Gastroesophageal sphincter (tissue), 4 donors: ENCODE results near the gene IL17A. TPM values are rescaled to one million over a fixed set of nuclear protein-coding genes. Genes with fewer than 3 reads are reported as not detected.
"Not testable (repeated sequence)": the region's sequence is repeated elsewhere in the genome, so short reads cannot be mapped to it uniquely, and the experiment has no call there.

Experiments used
- ATAC-seq: fragments of 150-250 bp; one replicate; pipeline ENCODE4 v1.9.1; 2016; ENCODE audit warnings: mild to moderate bottlenecking, moderate library complexity
- H3K27ac ChIP-seq, 4 donors: fragments of 200-600 bp; sonication (generic) in 3 of 4; 1 replicate in 3 of 4; 2 replicates in 1 of 4; pipeline ENCODE4 v1.5.1; 2016 to 2019
- H3K27me3 ChIP-seq: fragments of 200-600 bp; sonication (generic); one replicate; pipeline ENCODE4 v1.5.1; 2019
- H3K36me3 ChIP-seq, 2 donors: fragments of 200-600 bp; sonication (generic); one replicate each; pipeline ENCODE4 v1.5.1; 2019; ENCODE audit warnings: control low read depth in 1 of 2
- H3K4me1 ChIP-seq, 3 donors: fragments of 200-600 bp; sonication (generic); 1 replicate in 2 of 3; 2 replicates in 1 of 3; pipeline ENCODE4 v1.5.1; 2016 to 2019; ENCODE audit warnings: control low read depth in 2 of 3
- H3K4me3 ChIP-seq, 2 donors: fragments of 200-600 bp; sonication (generic); one replicate each; pipeline ENCODE4 v1.5.1; 2019; ENCODE audit warnings: mild to moderate bottlenecking in 1 of 2, moderate library complexity in 1 of 2
- H3K9me3 ChIP-seq, 3 donors: fragments of 200-600 bp; sonication (generic); one replicate each; pipeline ENCODE4 v1.5.1; 2017 to 2019; ENCODE audit warnings: control low read depth in 2 of 3
- EP300 ChIP-seq: sonication (generic); formaldehyde crosslinking; IDR thresholded peaks from one replicate; pipeline ENCODE4 v1.6.1; 2017; ENCODE audit warnings: antibody characterized with exemption, mild to moderate bottlenecking
- POLR2A ChIP-seq, 2 donors: fragments of 450-650 bp; IDR thresholded peaks; one replicate each; pipeline ENCODE4 v1.6.1; 2017; ENCODE audit warnings: antibody characterized with exemption in 2 of 2, mild to moderate bottlenecking in 2 of 2, moderate library complexity in 1 of 2
- POLR2AphosphoS5 ChIP-seq: sonication (generic); formaldehyde crosslinking; IDR thresholded peaks from one replicate; pipeline ENCODE4 v1.6.1; 2017; ENCODE audit warnings: antibody characterized with exemption
- WGBS, 2 donors: methylation state at CpG; one replicate each; pipeline ENCODE4 v1.1.5; 2018; ENCODE audit warnings: low coverage in 1 of 2; 5-methylcytosine and 5-hydroxymethylcytosine counted together
- total RNA-seq, 4 donors: library from RNA; depleted of rRNA; stranded (reverse); fragments of >200 nt; gene quantifications; one replicate each; pipeline ENCODE4 v1.1.0, GENCODE V29; 2016
- TF ChIP-seq, protein P1 (sequence below), 4 experiments: fragments of 200-600 bp in 2 of 4; fragments of 450-650 bp in 2 of 4; sonication (generic) in 1 of 4; IDR thresholded peaks; one replicate each; pipeline ENCODE4 v1.5.1; 2017 to 2019; ENCODE audit warnings: antibody characterized with exemption in 4 of 4, mild to moderate bottlenecking in 2 of 4, moderate library complexity in 2 of 4

IL17A gene
- total RNA-seq, 4 donors from 2014 or later = not detected

DNA sequence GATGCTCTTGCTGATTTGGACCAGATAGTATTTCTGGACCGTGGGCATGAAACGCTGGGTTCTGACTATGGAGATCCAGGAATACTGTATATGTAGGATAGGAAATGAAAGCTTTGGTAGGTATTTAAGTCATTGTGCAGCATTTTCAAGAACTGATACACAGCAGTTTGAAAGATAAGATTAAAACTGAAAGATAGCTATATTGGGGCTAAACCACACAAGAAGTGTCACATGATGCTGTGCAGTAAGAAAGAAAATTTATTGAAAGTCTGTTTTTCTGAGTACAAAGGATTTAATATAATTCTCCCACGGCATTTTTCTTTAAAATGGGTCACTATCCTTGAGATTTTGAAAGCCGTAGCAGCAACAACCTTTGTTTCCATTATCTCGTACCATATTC, 305 bp downstream of the IL17A start:
- H3K9me3 ChIP-seq = no peaks in the 10 kb centered on the region
- H3K27me3 ChIP-seq = no peaks in the 10 kb centered on the region
- ATAC-seq = no peak
- 92 to 94% methylated on average over 5 of the region's 5 CpGs for WGBS, 2 donors
- TF ChIP-seq, protein P1, sequence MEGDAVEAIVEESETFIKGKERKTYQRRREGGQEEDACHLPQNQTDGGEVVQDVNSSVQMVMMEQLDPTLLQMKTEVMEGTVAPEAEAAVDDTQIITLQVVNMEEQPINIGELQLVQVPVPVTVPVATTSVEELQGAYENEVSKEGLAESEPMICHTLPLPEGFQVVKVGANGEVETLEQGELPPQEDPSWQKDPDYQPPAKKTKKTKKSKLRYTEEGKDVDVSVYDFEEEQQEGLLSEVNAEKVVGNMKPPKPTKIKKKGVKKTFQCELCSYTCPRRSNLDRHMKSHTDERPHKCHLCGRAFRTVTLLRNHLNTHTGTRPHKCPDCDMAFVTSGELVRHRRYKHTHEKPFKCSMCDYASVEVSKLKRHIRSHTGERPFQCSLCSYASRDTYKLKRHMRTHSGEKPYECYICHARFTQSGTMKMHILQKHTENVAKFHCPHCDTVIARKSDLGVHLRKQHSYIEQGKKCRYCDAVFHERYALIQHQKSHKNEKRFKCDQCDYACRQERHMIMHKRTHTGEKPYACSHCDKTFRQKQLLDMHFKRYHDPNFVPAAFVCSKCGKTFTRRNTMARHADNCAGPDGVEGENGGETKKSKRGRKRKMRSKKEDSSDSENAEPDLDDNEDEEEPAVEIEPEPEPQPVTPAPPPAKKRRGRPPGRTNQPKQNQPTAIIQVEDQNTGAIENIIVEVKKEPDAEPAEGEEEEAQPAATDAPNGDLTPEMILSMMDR (IDR thresholded peaks at IDR 0.05) = no peak
- TF ChIP-seq EP300 = no peak
- TF ChIP-seq POLR2A (IDR thresholded peaks at IDR 0.05) = no peak
- no peak for TF ChIP-seq POLR2AphosphoS5
- H3K36me3 ChIP-seq = no peaks in the 10 kb centered on the region
- no peak overlapping the region for H3K27ac ChIP-seq
- no peaks in the 10 kb centered on the region for H3K4me1 ChIP-seq
- no peak overlapping the region for H3K4me3 ChIP-seq

DNA sequence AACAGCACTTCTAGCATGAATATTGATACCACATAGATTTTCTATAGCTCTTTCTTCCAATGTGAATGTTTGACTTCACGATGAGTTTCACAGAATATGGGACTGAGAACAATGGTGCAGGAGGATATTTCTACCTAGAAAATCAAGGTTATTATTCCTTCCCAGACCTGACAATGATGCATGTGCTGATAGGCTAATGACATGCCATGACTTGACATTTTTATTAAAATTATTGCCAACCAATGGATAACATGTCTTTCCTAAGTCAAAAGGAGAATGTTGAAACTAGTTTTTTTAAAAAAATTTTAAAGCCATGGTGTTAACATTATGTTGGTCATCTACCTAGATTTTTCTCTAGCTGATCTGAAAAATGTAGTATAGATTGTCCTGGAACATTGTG, 923 bp downstream of the IL17A start:
- TF ChIP-seq EP300 = no peak
- no peak for TF ChIP-seq POLR2A (IDR thresholded peaks at IDR 0.05)
- no peak for TF ChIP-seq POLR2AphosphoS5
- TF ChIP-seq, protein P1 (IDR thresholded peaks at IDR 0.05) = no peak
- WGBS, 2 donors = 92 to 100% methylated on average over 1 of the region's 1 CpG
- Histone ChIP-seq H3K27me3 (no peaks in the 10 kb centered on the region), H3K36me3 (no peaks in the 10 kb centered on the region), H3K9me3 (no peaks in the 10 kb centered on the region), H3K4me3 (no peak overlapping the region), H3K4me1 (no peaks in the 10 kb centered on the region), H3K27ac (no peak overlapping the region)
- ATAC-seq = no peak

DNA sequence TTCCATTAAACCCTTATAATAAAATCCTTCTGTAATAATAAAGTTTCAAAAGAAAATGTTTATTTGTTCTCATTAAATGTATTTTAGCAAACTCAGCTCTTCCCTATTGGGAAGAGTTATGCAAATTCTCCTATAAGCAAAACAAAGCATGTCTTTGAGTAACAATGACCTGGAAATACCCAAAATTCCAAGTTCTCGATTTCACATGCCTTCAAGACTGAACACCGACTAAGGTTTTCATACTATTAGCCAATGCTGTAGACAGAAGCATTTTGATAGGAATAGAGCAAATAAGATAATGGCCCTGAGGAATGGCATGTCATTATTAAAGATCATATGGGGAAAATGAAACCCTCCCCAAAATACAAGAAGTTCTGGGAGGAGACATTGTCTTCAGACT, 3.8 kb downstream of the IL17A start:
- Histone ChIP-seq H3K4me1 (no peaks in the 10 kb centered on the region), H3K4me3 (no peak overlapping the region), H3K27me3 (no peaks in the 10 kb centered on the region), H3K9me3 (no peaks in the 10 kb centered on the region), H3K27ac (no peak overlapping the region), H3K36me3 (no peaks in the 10 kb centered on the region)
- TF ChIP-seq, protein P1 (IDR thresholded peaks at IDR 0.05) = no peak
- TF ChIP-seq POLR2AphosphoS5 (no peak), EP300 (no peak), POLR2A (IDR thresholded peaks at IDR 0.05) (no peak)
- WGBS, 2 donors = 86 to 87% methylated on average over 2 of the region's 2 CpGs
- no peak for ATAC-seq

DNA sequence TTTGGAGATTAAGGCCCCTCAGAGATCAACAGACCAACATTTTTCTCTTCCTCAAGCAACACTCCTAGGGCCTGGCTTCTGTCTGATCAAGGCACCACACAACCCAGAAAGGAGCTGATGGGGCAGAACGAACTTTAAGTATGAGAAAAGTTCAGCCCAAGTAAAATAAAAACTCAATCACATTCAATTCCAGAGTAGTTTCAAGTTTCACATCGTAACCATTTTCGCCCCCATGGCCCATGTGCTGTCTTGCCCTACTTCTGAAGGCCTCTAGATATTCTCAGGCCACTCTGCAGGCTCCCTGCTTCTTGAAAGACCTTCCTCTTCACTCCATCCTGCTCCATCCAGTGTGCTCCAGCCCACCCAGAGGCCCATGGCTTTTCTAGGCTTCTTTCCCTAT, 4.2 kb downstream of the IL17A start:
- no peak overlapping the region for H3K27ac ChIP-seq
- H3K36me3 ChIP-seq = no peaks in the 10 kb centered on the region
- TF ChIP-seq POLR2AphosphoS5 (no peak), POLR2A (IDR thresholded peaks at IDR 0.05) (no peak), EP300 (no peak)
- TF ChIP-seq, protein P1 (IDR thresholded peaks at IDR 0.05) = no peak
- H3K4me3 ChIP-seq = no peak overlapping the region
- H3K27me3 ChIP-seq = no peaks in the 10 kb centered on the region
- no peak for ATAC-seq
- 49 to 90% methylated on average over 3 of the region's 3 CpGs for WGBS, 2 donors
- no peaks in the 10 kb centered on the region for H3K4me1 ChIP-seq
- no peaks in the 10 kb centered on the region for H3K9me3 ChIP-seq

GRCh38 chr6:52191824-52192223, 5.6 kb downstream of the IL17A start:
- H3K4me1 ChIP-seq = no peaks in the 10 kb centered on the region
- no peaks in the 10 kb centered on the region for H3K27me3 ChIP-seq
- ATAC-seq = no peak
- H3K4me3 ChIP-seq = no peak overlapping the region
- no peak for TF ChIP-seq EP300
- 50 to 100% methylated on average over 1 to 3 of the region's 3 CpGs for WGBS, 2 donors
- H3K36me3 ChIP-seq = no peaks in the 10 kb centered on the region
- no peak overlapping the region for H3K27ac ChIP-seq
- H3K9me3 ChIP-seq = no peaks in the 10 kb centered on the region

DNA sequence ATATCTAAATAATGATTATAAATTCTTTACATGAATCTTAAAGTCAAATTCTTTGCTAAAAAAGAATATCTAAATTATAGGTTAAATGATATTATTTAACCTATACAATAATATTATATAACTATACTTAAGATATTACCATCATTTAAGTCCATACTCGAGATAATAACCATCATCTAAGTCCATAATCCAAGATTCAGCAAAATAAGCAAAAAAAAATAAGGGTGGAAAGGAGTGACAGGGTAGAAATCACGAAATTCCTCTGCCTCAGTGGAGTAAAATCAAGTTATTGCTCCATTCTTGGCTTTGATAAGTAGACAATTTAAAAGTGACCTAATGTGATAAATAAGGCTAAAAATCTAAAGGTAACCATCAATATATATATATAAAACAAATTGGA, 9.7 kb downstream of the IL17A start:
- Histone ChIP-seq H3K9me3 (peaks cover 0 to 19% (median 0%) of the 10 kb centered on the region in 3 donors), H3K4me3 (no peak overlapping the region), H3K27me3 (no peaks in the 10 kb centered on the region), H3K27ac (no peak overlapping the region), H3K36me3 (no peaks in the 10 kb centered on the region), H3K4me1 (no peaks in the 10 kb centered on the region)
- WGBS, 2 donors = 32 to 44% methylated on average over 2 of the region's 2 CpGs
- TF ChIP-seq POLR2A (IDR thresholded peaks at IDR 0.05) (no peak), POLR2AphosphoS5 (no peak), EP300 (no peak)
- TF ChIP-seq, protein P1 (IDR thresholded peaks at IDR 0.05) = no peak
- no peak for ATAC-seq

DNA sequence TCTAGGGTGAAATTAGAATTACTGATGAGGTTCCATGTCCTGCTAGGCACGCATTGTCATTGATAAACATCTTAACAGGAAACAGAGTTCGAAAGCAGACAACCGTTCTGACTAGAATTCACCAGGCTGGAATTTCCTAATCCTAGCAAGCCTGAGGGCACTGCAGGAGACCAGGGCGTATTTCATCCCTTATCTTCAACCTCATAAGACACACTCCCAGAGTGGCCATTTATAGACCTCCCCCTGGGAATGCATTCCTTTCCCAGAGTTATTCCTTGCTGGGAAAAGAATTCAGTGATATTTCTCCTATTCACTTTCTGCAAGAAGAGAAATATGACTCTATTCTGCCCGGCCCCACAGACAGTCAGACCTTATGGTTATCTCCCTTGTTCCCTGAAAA, 13.9 kb downstream of the IL17A start:
- not testable (repeated sequence) for H3K36me3 ChIP-seq
- peaks cover 0 to 27% (median 0%) of the 10 kb centered on the region in 3 donors for H3K9me3 ChIP-seq

More for the DNA sequence above, 13.9 kb downstream of the IL17A start:
- 57 to 92% methylated on average over 2 to 4 of the region's 5 CpGs for WGBS, 2 donors
- ATAC-seq, H3K4me3 ChIP-seq, H3K4me1 ChIP-seq, H3K27me3 ChIP-seq, H3K27ac ChIP-seq: not testable (repeated sequence)
